ENCODE results near the gene TMED6.
"Not testable (repeated sequence)": the region's sequence is repeated elsewhere in the genome, so short reads cannot be mapped to it uniquely, and the experiment has no call there.

GRCh38 chr16:69360070-69360469 lies 8.5 kb upstream of the TMED6 start:
- TF ChIP-seq CTCF, EP300 (IDR thresholded peaks at IDR 0.05): not testable (repeated sequence)

Data from stomach (tissue), 4 donors.